HG02852 (cell line): Measurements from ENCODE around the gene IGFN1.
"Not testable (repeated sequence)": the region's sequence is repeated elsewhere in the genome, so short reads cannot be mapped to it uniquely, and the experiment has no call there.

Experiments used
- ATAC-seq: cut with Tn5 transposase; IDR thresholded peaks from one replicate; pipeline ENCODE4 v1.9.1; 2021; ENCODE audit warnings: mild to moderate bottlenecking, moderate library complexity; ENCODE audit not compliant: unreplicated experiment

Gene IGFN1

GRCh38 chr1:201163036-201163435, 27.6 kb upstream of the IGFN1 start:
- not testable (repeated sequence) for ATAC-seq

GRCh38 chr1:201163707-201164106, 26.9 kb upstream of the IGFN1 start:
- no peak for ATAC-seq

GRCh38 chr1:201164645-201165044, 26.0 kb upstream of the IGFN1 start:
- no peak for ATAC-seq

GRCh38 chr1:201167041-201167991, 23.3 kb upstream of the IGFN1 start:
- no peak for ATAC-seq

- ATAC-seq = no peak
Measured at GRCh38 chr1:201169203-201169602, 21.4 kb upstream of the IGFN1 start.

- no peak for ATAC-seq
Measured at GRCh38 chr1:201169971-201170532, 20.6 kb upstream of the IGFN1 start.

GRCh38 chr1:201170533-201171062, 20.0 kb upstream of the IGFN1 start:
- ATAC-seq = peak; percentile 95

GRCh38 chr1:201171063-201172036, 19.3 kb upstream of the IGFN1 start:
- peak; percentile 57 for ATAC-seq

- ATAC-seq = no peak
Measured at GRCh38 chr1:201172326-201172725, 18.3 kb upstream of the IGFN1 start.

- no peak for ATAC-seq
Measured at GRCh38 chr1:201172999-201173610, 17.5 kb upstream of the IGFN1 start.

- no peak for ATAC-seq
Measured at GRCh38 chr1:201173736-201174135, 16.9 kb upstream of the IGFN1 start.

GRCh38 chr1:201175820-201176500, 14.7 kb upstream of the IGFN1 start:
- no peak for ATAC-seq

GRCh38 chr1:201176940-201177339, 13.7 kb upstream of the IGFN1 start:
- ATAC-seq = no peak

- no peak for ATAC-seq
Measured at GRCh38 chr1:201178718-201179117, 11.9 kb upstream of the IGFN1 start.

GRCh38 chr1:201180141-201180540, 10.5 kb upstream of the IGFN1 start:
- ATAC-seq = no peak

GRCh38 chr1:201180901-201181300, 9.7 kb upstream of the IGFN1 start:
- ATAC-seq = no peak

GRCh38 chr1:201181323-201181722, 9.3 kb upstream of the IGFN1 start:
- ATAC-seq = no peak

GRCh38 chr1:201181726-201182125, 8.9 kb upstream of the IGFN1 start:
- ATAC-seq = no peak

- no peak for ATAC-seq
Measured at GRCh38 chr1:201183209-201183608, 7.4 kb upstream of the IGFN1 start.

- ATAC-seq = no peak
Measured at GRCh38 chr1:201183753-201184152, 6.9 kb upstream of the IGFN1 start.
